Activated CD4-positive, alpha-beta T cell treated with anti-CD3 and anti-CD28 coated beads, Interleukin-2, amount 10 ng/mL, durations not matched to agents 24 days and 14 days (primary cell): ENCODE measurements around the gene TTBK1. TPM values are rescaled to one million over a fixed set of nuclear protein-coding genes. Genes with fewer than 3 reads are reported as not detected.

ENCODE experiments used
- DNase-seq: peaks from one replicate; pipeline ENCODE4 v3.0.0; 2022
- H3K27ac Mint-ChIP-seq: one replicate; pipeline ENCODE4 v1.8.0; 2022; ENCODE audit warnings: mild to moderate bottlenecking, mixed read lengths
- H3K27me3 Mint-ChIP-seq: one replicate; pipeline ENCODE4 v1.8.0; 2022; ENCODE audit warnings: mixed read lengths
- H3K36me3 Mint-ChIP-seq: one replicate; pipeline ENCODE4 v1.8.0; 2022; ENCODE audit warnings: low read depth, mild to moderate bottlenecking, mixed read lengths
- H3K4me1 Mint-ChIP-seq: one replicate; pipeline ENCODE4 v1.8.0; 2021; ENCODE audit warnings: mixed read lengths
- H3K4me3 Mint-ChIP-seq: one replicate; pipeline ENCODE4 v1.8.0; 2022; ENCODE audit warnings: mild to moderate bottlenecking, moderate library complexity, mixed read lengths
- H3K9me3 Mint-ChIP-seq: one replicate; pipeline ENCODE4 v1.8.0; 2021; ENCODE audit warnings: mixed read lengths
- intact Hi-C: fragments of 100-400 bp; cut with micrococcal nuclease; formaldehyde crosslinking; loops from one replicate; pipeline ENCODE4 v1.15.1; 2023
- total RNA-seq: library from RNA; stranded (reverse); gene quantifications from 2 replicates; pipeline ENCODE4 v1.2.3, GENCODE V29; 2022

TTBK1 gene
- total RNA-seq, 1 donor from 2014 or later = 0.72 TPM

DNA sequence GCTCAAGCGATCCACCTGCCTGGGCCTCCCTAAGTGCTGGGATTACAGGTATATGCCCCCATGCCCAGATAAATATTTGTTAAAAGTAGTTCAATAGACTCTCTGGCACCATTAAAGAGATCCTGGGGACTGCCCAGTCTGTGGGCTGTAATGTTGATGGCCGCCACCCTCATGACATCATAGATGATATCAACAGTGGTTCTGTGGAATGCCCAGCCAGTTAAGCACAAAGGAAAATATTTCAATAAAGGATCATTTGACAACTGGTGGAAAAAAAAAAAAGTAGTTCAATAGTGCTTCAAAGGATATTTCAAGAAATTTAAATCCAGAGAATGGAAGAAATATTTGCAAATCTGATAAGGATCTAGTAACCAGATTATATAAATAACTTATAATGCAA, 66.9 kb downstream of the TTBK1 start:
- peaks cover 23% of the 10 kb centered on the region for H3K27me3 Mint-ChIP-seq

DNA sequence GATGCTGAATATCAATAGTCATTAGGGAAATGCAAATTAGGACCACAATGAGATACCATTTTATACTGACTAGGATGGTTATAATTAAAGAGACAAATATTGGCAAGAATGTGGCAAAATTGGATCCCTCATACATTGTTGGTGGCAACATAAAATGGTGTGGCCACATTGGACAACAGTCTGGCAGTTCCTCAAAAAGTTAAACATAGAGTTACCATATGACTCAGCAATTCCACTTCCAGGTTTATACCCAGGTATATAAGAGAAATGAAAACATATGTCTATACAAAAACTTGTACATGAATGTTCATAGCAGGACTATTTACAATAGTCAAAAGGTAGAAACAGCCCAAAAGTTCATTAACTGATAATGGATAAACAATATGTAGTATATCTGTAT, 67.3 kb downstream of the TTBK1 start:
- Mint-ChIP-seq H3K27me3 (peaks cover 26% of the 10 kb centered on the region), H3K9me3 (no peaks in the 10 kb centered on the region)

More for the DNA sequence above, 66.9 kb downstream of the TTBK1 start:
- no peaks in the 10 kb centered on the region for H3K36me3 Mint-ChIP-seq
- no peaks in the 10 kb centered on the region for H3K9me3 Mint-ChIP-seq
- H3K4me3 Mint-ChIP-seq = no peak overlapping the region
- H3K27ac Mint-ChIP-seq = no peak overlapping the region
- intact Hi-C loops = no loop called here
- H3K4me1 Mint-ChIP-seq = peaks cover 5% of the 10 kb centered on the region
- no peak for DNase-seq

DNA sequence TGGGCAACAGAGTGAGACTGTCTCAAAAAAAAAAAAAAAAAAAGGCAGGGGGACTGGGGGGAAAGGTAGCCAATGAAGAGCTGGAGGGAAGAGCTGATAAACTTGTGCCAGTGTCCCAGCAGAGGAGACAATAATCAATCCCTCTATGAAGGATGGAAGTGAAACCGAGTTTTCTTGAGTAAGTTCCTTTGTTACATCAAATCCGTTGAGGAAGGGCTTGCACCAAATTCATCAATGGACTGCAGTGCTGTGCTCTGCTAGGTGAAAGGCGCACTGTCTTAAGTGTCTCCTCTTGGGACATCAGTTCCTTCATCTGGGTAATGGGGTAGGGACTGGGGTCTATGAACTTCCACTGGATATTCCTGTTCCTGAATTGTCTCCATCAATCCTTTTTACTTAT, 68.4 kb downstream of the TTBK1 start:
- H3K27ac Mint-ChIP-seq = no peak overlapping the region

More for the DNA sequence above, 67.3 kb downstream of the TTBK1 start:
- no peak for DNase-seq
- intact Hi-C loops = no loop called here
- Mint-ChIP-seq H3K4me3 (no peak overlapping the region), H3K4me1 (peaks cover 5% of the 10 kb centered on the region), H3K36me3 (no peaks in the 10 kb centered on the region), H3K27ac (no peak overlapping the region)

DNA sequence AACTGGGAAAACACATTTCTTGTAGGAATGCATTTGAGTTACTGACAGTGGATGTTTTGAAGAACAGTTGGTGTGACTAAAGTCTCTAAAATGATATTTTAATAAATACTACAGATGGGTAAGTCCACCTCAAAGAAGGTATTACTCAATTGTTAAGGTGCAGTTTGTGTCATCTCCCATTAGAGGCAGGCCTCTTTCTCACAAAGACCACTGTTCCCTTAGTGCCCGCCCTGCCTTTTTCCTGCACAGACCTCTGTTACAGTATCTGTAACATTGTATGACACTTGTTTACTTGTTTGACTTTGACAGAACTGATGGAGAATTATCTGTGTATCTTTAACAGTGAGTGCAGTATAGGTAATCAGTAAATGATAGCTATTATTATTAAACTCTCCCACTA, 70.5 kb downstream of the TTBK1 start:
- Mint-ChIP-seq H3K4me1 (peaks cover 4% of the 10 kb centered on the region), H3K27ac (no peak overlapping the region), H3K9me3 (no peaks in the 10 kb centered on the region), H3K27me3 (peaks cover 27% of the 10 kb centered on the region), H3K36me3 (no peaks in the 10 kb centered on the region), H3K4me3 (no peak overlapping the region)
- DNase-seq = no peak
- intact Hi-C loops = no loop called here

More for the DNA sequence above, 68.4 kb downstream of the TTBK1 start:
- Mint-ChIP-seq H3K36me3 (no peaks in the 10 kb centered on the region), H3K4me1 (peaks cover 7% of the 10 kb centered on the region), H3K9me3 (no peaks in the 10 kb centered on the region), H3K4me3 (no peak overlapping the region), H3K27me3 (peaks cover 28% of the 10 kb centered on the region)
- intact Hi-C loops = no loop called here
- DNase-seq = no peak

DNA sequence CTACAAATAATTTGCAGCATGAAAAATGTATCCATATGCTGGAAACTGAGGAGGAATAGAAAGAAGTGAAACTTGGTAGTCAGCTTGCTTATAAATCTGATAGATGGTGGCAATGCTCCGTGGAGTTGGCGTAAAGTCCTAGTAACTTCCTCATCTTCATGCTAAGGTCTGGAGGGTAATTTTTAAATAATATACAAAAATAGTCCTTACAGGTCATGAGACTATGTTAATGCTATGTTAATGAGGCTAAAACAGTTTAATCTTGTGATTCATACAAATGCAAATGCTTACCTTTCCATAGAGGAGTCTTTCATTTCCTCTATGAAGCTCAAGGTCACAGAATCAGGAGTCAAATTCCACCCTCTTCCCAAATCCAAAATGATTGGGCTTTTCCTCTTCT, 74.7 kb downstream of the TTBK1 start:
- H3K36me3 Mint-ChIP-seq = no peaks in the 10 kb centered on the region
- peaks cover 17% of the 10 kb centered on the region for H3K27me3 Mint-ChIP-seq
- intact Hi-C loops = no loop called here
- no peak overlapping the region for H3K4me3 Mint-ChIP-seq
- no peak for DNase-seq
- no peak overlapping the region for H3K27ac Mint-ChIP-seq
- H3K9me3 Mint-ChIP-seq = no peaks in the 10 kb centered on the region
- peaks cover 2% of the 10 kb centered on the region for H3K4me1 Mint-ChIP-seq

DNA sequence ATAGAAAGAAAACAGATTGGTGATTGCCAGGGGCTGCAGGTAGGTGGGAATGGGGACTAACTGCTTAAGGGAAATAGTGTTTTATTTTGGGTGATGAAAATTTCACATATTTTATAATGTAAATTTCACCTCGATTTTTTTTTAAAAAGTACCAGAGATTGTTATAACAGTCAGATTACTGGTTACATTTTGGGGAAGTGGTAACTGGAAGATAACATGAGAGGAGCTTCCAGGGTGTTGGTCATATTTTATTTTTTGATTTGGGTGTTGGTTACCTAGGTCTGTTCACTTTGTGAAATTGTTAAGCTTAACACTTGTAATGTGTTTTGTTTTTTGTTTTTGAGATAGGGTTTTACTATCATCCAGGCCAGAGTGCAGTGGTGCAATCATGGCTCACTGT, 82.6 kb downstream of the TTBK1 start:
- Mint-ChIP-seq H3K27ac (no peak overlapping the region), H3K9me3 (no peaks in the 10 kb centered on the region), H3K4me1 (no peaks in the 10 kb centered on the region), H3K4me3 (no peak overlapping the region), H3K27me3 (no peaks in the 10 kb centered on the region), H3K36me3 (no peaks in the 10 kb centered on the region)
- no peak for DNase-seq
- intact Hi-C loops = loop anchor here (10.0 kb wide), 1 partner anchor 69 kb away; no protein-coding TSS in a partner anchor

DNA sequence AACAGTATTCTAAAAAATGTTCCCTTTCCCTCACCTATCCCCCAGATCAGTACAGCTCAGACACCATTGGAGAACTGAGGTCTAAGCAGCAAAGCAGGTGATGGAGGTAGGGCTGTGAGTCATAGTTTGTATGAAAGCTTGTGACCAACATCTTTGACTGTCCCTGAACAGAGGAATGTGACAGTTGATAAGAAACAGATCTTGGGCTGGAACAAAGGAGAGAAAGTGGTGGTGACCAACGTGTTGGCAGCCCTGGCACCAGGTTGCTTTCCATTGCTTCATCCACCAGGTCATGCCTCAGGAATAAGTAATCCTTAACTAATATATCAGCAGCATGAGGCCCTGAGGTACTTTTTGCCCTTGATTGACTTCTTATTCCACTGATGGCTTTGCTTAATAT, 85.2 kb downstream of the TTBK1 start:
- Mint-ChIP-seq H3K36me3 (no peaks in the 10 kb centered on the region), H3K27me3 (peaks cover 3% of the 10 kb centered on the region), H3K4me3 (no peak overlapping the region), H3K4me1 (peaks cover 13% of the 10 kb centered on the region), H3K9me3 (no peaks in the 10 kb centered on the region), H3K27ac (no peak overlapping the region)
- DNase-seq = no peak
- intact Hi-C loops = loop anchor here (10.0 kb wide), 1 partner anchor 66 kb away; no protein-coding TSS in a partner anchor

DNA sequence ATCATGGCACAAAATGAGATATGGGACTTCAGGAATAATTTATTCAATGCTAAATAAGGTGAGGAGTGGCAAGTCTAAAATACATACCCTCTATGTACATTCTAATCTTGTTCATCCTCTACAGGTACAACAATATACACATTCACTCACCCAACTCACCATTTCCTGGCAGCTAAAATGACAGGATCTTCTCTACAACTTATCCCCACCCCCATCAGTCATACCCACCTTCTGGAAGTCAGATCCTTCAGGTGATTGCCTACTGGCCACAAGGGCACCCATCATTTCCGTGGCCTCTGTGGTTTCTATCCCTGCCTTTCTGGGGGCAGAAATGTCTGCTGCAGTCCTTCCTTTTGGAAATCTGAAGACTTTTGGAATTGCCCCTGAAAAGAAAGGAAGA, 88.2 kb downstream of the TTBK1 start:
- no peak for DNase-seq
- H3K9me3 Mint-ChIP-seq = no peaks in the 10 kb centered on the region
- H3K27me3 Mint-ChIP-seq = peaks cover 3% of the 10 kb centered on the region
- no peaks in the 10 kb centered on the region for H3K36me3 Mint-ChIP-seq
- no peak overlapping the region for H3K27ac Mint-ChIP-seq
- peaks cover 13% of the 10 kb centered on the region for H3K4me1 Mint-ChIP-seq
- intact Hi-C loops = loop anchor here (5.0 kb wide), 1 partner anchor 64 kb away; no protein-coding TSS in a partner anchor
- H3K4me3 Mint-ChIP-seq = no peak overlapping the region

DNA sequence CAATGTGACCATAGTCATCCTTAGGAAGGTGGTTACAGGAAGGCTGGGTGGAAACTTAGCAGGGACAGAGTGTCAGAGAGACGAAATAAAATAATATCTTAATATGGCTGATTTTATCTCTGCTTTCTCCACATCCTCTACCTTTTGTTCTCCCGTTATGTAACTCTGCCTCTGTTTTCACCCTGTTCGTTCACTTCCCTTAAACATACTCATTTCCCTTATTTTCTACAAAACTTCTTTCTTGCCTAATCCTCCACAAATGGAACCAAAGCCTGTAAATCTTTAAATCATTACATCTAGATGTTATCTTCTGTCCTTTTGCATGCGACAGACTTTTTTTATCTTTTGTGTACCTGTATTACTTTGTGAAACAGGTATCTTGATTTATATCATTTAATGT, 88.6 kb downstream of the TTBK1 start:
- no peak for DNase-seq
- peaks cover 3% of the 10 kb centered on the region for H3K27me3 Mint-ChIP-seq
- H3K27ac Mint-ChIP-seq = no peak overlapping the region
- intact Hi-C loops = loop anchor here (5.0 kb wide), 1 partner anchor 65 kb away; no protein-coding TSS in a partner anchor
- no peaks in the 10 kb centered on the region for H3K36me3 Mint-ChIP-seq
- peaks cover 13% of the 10 kb centered on the region for H3K4me1 Mint-ChIP-seq
- no peak overlapping the region for H3K4me3 Mint-ChIP-seq
- H3K9me3 Mint-ChIP-seq = no peaks in the 10 kb centered on the region

DNA sequence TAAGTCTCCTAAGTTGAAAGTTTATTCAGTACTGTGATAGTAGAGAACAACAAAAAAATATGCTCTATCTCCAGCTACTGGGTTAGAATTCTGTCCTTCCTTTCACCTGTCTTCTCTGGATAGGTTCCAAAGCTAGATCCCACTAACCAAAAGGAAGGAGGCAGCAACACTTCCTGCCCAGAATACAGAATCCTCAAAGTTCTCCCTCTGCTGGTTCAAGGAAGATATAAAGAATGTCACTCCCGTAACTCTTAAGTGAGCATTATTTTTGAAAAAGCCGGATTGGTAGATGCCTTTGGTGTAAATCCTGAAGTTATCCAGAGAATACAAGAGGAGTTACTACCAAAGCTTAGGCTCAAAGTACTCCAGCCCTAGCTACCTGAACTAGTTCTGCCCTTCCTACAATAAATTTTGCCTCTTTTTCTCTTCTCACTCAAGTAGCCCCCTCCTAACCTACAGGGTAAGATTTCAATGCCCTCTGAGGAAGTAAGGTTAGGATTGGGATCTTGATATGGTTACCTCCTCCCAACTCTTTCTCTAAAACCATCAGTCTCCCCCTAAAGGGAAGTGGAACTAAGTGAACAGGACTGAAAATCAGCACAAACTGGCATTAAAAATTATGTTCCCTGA, 91.3 kb downstream of the TTBK1 start:
- no peak overlapping the region for H3K4me3 Mint-ChIP-seq
- H3K27me3 Mint-ChIP-seq = peaks cover 3% of the 10 kb centered on the region
- no peak for DNase-seq
- peaks cover 20% of the 10 kb centered on the region for H3K4me1 Mint-ChIP-seq
- no peaks in the 10 kb centered on the region for H3K9me3 Mint-ChIP-seq
- H3K36me3 Mint-ChIP-seq = peaks cover 13% of the 10 kb centered on the region
- intact Hi-C loops = loop anchor here (5.0 kb wide), 1 partner anchor 67 kb away; no protein-coding TSS in a partner anchor
- no peak overlapping the region for H3K27ac Mint-ChIP-seq

DNA sequence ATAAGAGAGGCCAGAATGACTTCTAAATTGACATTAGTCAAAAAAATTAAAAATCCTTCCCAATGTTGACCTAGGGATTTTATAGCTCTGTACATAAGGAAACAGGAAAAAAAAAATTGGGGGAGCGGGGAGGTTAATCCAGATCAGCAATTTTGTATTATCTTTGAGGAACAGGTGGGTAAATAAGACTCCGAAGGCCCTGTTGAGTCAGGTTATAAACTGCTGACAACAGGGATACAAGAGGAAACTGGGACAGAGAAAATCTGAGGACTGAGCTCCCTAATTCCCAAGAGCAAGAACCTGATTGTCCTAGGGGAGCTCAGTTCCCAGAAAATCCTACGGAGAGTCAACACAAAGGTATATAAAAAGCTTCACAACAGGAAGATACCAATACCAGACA, 92.2 kb downstream of the TTBK1 start:
- intact Hi-C loops = no loop called here
- H3K36me3 Mint-ChIP-seq = peaks cover 22% of the 10 kb centered on the region
- no peak overlapping the region for H3K4me3 Mint-ChIP-seq
- peaks cover 20% of the 10 kb centered on the region for H3K4me1 Mint-ChIP-seq
- H3K9me3 Mint-ChIP-seq = no peaks in the 10 kb centered on the region
- no peak overlapping the region for H3K27ac Mint-ChIP-seq
- DNase-seq = no peak
- H3K27me3 Mint-ChIP-seq = peaks cover 3% of the 10 kb centered on the region

DNA sequence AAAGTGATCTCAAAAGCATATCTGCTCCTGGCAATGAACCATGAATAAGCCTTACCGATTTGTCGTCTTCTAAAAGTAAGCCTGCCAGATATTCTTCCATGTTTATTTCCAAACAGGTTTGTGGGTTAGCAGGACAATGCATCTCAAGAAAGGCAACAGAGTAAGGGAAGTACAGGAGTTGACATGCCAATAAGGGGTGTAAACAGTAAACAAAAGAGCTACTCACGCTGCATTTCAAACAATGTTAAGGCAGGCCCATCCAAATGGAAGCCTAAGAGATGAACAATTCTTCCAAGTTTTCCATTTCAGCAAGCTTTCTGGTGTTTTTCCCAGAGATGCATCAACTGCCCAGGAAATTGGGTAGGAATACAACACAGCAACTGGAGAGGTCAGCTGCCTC, 93.1 kb downstream of the TTBK1 start:
- no peak overlapping the region for H3K27ac Mint-ChIP-seq
- peaks cover 16% of the 10 kb centered on the region for H3K4me1 Mint-ChIP-seq
- no peak overlapping the region for H3K4me3 Mint-ChIP-seq
- no peaks in the 10 kb centered on the region for H3K9me3 Mint-ChIP-seq
- intact Hi-C loops = no loop called here
- H3K27me3 Mint-ChIP-seq = peaks cover 3% of the 10 kb centered on the region
- no peak for DNase-seq
- H3K36me3 Mint-ChIP-seq = peaks cover 31% of the 10 kb centered on the region
